ENCODE measurements around the gene COL20A1.

Gene COL20A1

DNA sequence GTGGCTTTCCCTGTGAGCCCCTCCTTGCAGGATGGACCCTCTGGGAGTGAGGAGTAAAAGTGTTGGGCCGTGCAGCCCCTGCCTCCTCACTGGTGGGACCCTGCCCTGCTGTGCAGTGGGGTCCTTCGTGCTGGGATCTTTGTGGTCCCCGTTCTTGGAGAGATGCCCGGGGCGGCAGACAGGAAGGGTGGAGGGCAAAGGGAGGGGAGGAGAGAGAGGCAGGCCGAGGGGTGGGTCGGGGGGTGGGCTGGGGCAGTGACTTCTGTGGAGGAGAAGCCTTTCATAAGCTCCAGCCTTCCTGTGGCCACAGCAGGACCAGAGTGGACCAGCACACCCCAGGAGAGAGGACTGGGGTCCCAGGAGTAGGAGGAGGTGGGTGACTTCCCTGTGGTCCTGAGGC, at the start of gene COL20A1:
Gene COL20A1, plus strand, starts transcription at position 283 of the 400 bp plus-strand sequence. CDS start 1,922 bp downstream, outside the sequence.
- no peak for TF ChIP-seq ZFP37 (tag by site-specific recombination; IDR thresholded peaks at IDR 0.05)
- ChIA-PET POLR2A (no interaction called here), CTCF (interaction anchor here (2.1 to 7.4 kb wide), 3 partner anchors 12 to 68 kb away, joined by 8 to 85 read pairs (median 13); no protein-coding TSS in a partner anchor)
- Histone ChIP-seq H3K4me3 (ENCODE audit: low read depth, low read length) (no peak within 1 kb of the TSS), H3K27ac (ENCODE audit: extremely low read depth, low read depth, low read length) (no peak within 1 kb of the TSS), H3K9me3 (ENCODE audit: control insufficient read depth, insufficient read depth, low read depth, low read length) (no peaks in the 10 kb centered on the region), H3K36me3 (ENCODE audit: control insufficient read depth in 2 of 2, insufficient read depth in 1 of 2, low read length in 2 of 2) (peaks cover 0 to 17% of the 10 kb centered on the region in 2 experiments; a peak in 1 of 3 replicates), H3K4me1 (ENCODE audit: control insufficient read depth, insufficient read depth, low read length) (no peaks in the 10 kb centered on the region)

GRCh38 chr20:63243604-63244247, 49.3 kb upstream of the COL20A1 start:
- no peak for TF ChIP-seq ZFP69B (tag by site-specific recombination; IDR thresholded peaks at IDR 0.05)
- TF ChIP-seq ZNF555 (tag by site-specific recombination; conservative IDR thresholded peaks at IDR 0.05) = no peak
- TF ChIP-seq ZNF488 (tag by site-specific recombination; IDR thresholded peaks at IDR 0.05) = no peak
- H3K4me1 ChIP-seq (ENCODE audit: control insufficient read depth, insufficient read depth, low read length) = no peaks in the 10 kb centered on the region
- H3K4me3 ChIP-seq (ENCODE audit: low read depth, low read length) = no peak overlapping the region
- no peaks in the 10 kb centered on the region for H3K9me3 ChIP-seq (ENCODE audit: control insufficient read depth, insufficient read depth, low read depth, low read length)
- ChIA-PET POLR2A (no interaction called here), CTCF (interaction anchor here (1.2 to 1.5 kb wide), 2 partner anchors 9 to 20 kb away, joined by 5 to 7 read pairs; no protein-coding TSS in a partner anchor)
- H3K27ac ChIP-seq (ENCODE audit: extremely low read depth, low read depth, low read length) = no peak overlapping the region
- H3K36me3 ChIP-seq (ENCODE audit: control insufficient read depth in 2 of 2, insufficient read depth in 1 of 2, low read length in 2 of 2) = no peaks in the 10 kb centered on the region

GRCh38 chr20:63244468-63244867, 48.5 kb upstream of the COL20A1 start:
- no peaks in the 10 kb centered on the region for H3K9me3 ChIP-seq (ENCODE audit: control insufficient read depth, insufficient read depth, low read depth, low read length)
- CTCF ChIA-PET = interaction anchor here (1.2 to 5.1 kb wide), 2 partner anchors 10 to 21 kb away, joined by 5 to 29 read pairs; no protein-coding TSS in a partner anchor
- no peak for TF ChIP-seq ZSCAN16 (tag by site-specific recombination; IDR thresholded peaks at IDR 0.05)
- no peak for TF ChIP-seq ZBTB8A (tag by site-specific recombination; IDR thresholded peaks at IDR 0.05)
- no peak for TF ChIP-seq ZIC2 (tag by site-specific recombination; IDR thresholded peaks at IDR 0.05)
- no peak for TF ChIP-seq ZNF488 (tag by site-specific recombination; IDR thresholded peaks at IDR 0.05)
- TF ChIP-seq SP2 (tag by site-specific recombination; IDR thresholded peaks at IDR 0.05) = no peak
- TF ChIP-seq ZNF423 (tag by site-specific recombination; IDR thresholded peaks at IDR 0.05) = no peak
- TF ChIP-seq MYNN (tag by site-specific recombination; IDR thresholded peaks at IDR 0.05; ENCODE audit: borderline replicate concordance) = no peak
- TF ChIP-seq ZNF707 (tag by site-specific recombination; IDR thresholded peaks at IDR 0.05) = no peak
- no peak for TF ChIP-seq GLIS1 (tag by site-specific recombination; IDR thresholded peaks at IDR 0.05)
- TF ChIP-seq ZNF2 (tag by site-specific recombination; IDR thresholded peaks at IDR 0.05) = no peak
- POLR2A ChIA-PET = no interaction called here
- H3K4me1 ChIP-seq (ENCODE audit: control insufficient read depth, insufficient read depth, low read length) = no peaks in the 10 kb centered on the region
- H3K27ac ChIP-seq (ENCODE audit: extremely low read depth, low read depth, low read length) = no peak overlapping the region
- no peak overlapping the region for H3K4me3 ChIP-seq (ENCODE audit: low read depth, low read length)
- no peaks in the 10 kb centered on the region for H3K36me3 ChIP-seq (ENCODE audit: control insufficient read depth in 2 of 2, insufficient read depth in 1 of 2, low read length in 2 of 2)

DNA sequence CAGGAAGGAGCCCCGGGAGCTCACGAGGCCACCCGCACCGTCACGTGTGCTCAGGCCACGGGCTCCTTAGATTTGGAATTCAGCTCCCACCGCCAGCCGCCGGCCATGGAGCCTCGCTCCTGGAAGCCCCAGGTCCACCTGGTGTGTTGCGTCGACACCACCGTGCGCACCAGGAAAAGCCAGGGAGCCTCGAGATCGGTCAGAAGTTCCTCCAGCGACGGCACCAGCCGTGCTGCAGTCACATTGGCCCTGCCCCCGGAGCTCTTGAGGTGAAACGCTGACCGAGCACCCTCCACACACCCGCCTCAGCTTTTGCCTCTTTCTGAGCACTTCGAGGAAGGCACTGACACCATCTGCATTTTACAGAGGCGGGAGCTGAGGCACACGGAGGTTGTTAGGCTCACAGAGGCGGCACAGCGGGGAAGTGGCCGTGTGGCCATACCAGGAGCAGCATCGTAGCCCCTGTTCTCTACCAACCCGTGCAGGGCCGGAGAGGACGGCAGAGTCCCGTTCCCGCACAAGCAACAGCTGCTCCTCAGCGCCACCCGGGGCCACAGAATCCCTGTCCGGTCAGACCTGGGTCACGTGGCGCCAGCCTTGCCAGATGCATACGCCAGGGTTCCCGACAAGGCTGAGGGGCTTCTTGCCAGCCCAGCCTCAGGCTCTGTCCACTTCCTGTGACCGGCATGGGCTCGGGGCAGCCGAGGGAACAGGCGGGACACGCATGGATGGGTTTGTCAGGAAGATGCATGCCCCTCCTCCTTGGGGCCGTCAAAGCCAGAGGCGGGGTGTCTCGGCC, 46.3 kb upstream of the COL20A1 start:
- ChIA-PET POLR2A (interaction anchor here (0.6 to 1.0 kb wide), 5 partner anchors 12 to 796 kb away, joined by 3 to 7 read pairs (median 3); no protein-coding TSS in a partner anchor), CTCF (interaction anchor here (0.9 to 5.1 kb wide), 2 partner anchors 12 to 23 kb away, joined by 4 to 29 read pairs; no protein-coding TSS in a partner anchor)
- Histone ChIP-seq H3K4me1 (ENCODE audit: control insufficient read depth, insufficient read depth, low read length) (no peaks in the 10 kb centered on the region), H3K27ac (ENCODE audit: extremely low read depth, low read depth, low read length) (no peak overlapping the region), H3K4me3 (ENCODE audit: low read depth, low read length) (no peak overlapping the region), H3K36me3 (ENCODE audit: control insufficient read depth in 2 of 2, insufficient read depth in 1 of 2, low read length in 2 of 2) (no peaks in the 10 kb centered on the region), H3K9me3 (ENCODE audit: control insufficient read depth, insufficient read depth, low read depth, low read length) (no peaks in the 10 kb centered on the region)
- TF ChIP-seq ZNF600 (tag by site-specific recombination; IDR thresholded peaks at IDR 0.05) = 0 out of 2 replicates have a peak, but pooled peaks have one; percentile 36
- no peak for TF ChIP-seq BCL11B (tag by site-specific recombination; IDR thresholded peaks at IDR 0.05; ENCODE audit: low read depth)
- no peak for TF ChIP-seq AEBP2 (tag by site-specific recombination; IDR thresholded peaks at IDR 0.05; ENCODE audit: borderline replicate concordance)
- no peak for TF ChIP-seq ZNF37A (tag by site-specific recombination; IDR thresholded peaks at IDR 0.05)

Measured in HEK293 (cell line).